GM18505 (cell line): Measurements from ENCODE around the gene PRF1.
"Not testable (repeated sequence)": the region's sequence is repeated elsewhere in the genome, so short reads cannot be mapped to it uniquely, and the experiment has no call there.

Source experiments
- ATAC-seq: cut with Tn5 transposase; IDR thresholded peaks from one replicate; pipeline ENCODE4 v1.9.1; 2021; ENCODE audit not compliant: unreplicated experiment
- POLR2A ChIP-seq: IDR thresholded peaks from 4 replicates; pipeline ENCODE4 v1.6.1; 2011; ENCODE audit warnings: borderline replicate concordance; ENCODE audit not compliant: insufficient read depth, insufficient read length; ENCODE audit errors: extremely low read depth

The PRF1 gene

DNA sequence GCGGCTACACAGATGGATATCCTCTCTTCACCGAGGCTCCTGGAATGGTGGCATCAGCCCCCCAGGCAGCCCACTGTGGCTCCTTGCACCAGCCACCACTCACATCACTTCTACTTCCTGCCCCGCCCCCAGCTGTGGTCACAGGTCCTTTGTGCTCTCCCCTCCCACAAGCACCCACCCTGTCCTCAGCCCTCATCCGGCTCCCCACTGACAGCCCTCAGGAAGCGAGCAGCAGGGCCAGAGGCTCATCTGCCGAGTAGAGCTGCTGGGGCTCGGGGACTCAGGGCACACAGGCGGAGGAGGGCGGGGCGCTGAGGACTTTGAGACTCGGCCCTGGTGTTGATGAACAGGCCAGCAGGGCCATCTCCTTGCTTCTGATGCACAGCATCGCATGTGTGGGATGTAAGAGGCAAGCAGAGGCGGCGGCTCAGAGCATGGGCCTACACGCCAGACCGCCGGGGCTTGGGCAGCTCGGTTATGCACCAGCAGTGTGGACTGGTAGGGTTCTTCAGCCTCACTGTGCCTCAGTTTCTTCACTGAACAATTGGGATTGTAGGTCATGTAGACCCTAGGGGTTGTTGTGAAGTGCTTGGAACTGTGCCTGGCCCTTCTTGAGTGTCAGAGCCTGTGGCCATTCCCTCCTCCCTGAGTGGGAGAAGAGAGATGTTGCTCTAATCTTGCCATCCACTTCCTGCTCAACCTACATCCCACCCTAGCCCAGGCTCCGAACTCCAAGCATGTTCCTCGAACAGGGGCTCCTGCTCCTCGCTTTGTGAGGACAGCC, at the start of gene PRF1:
Gene PRF1 (minus strand): TSS at position 77 of the 784 bp plus-strand sequence. CDS start 1,839 bp downstream, outside the sequence.
- ATAC-seq = no peak
- TF ChIP-seq POLR2A = no peak

DNA sequence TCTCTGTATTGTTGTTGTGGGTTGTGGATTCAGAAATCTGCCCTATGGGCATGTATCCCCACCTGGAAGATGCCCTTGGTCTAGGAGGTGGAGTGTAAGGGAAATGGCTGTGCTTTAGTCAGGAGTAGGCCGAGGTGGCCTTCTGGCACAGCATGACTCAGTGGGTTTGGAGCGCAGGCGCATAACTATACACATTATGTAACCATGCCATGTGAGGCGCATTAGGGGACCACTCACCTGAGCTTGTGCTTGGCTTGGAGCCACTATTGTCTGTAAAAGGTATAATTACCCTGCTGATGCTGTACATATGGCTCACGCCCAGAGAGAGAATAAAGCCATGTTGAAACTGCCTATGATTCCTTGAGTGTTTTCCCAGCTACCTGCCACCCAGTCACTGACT, 49.1 kb upstream of the PRF1 start:
- no peak for ATAC-seq
- no peak for TF ChIP-seq POLR2A

DNA sequence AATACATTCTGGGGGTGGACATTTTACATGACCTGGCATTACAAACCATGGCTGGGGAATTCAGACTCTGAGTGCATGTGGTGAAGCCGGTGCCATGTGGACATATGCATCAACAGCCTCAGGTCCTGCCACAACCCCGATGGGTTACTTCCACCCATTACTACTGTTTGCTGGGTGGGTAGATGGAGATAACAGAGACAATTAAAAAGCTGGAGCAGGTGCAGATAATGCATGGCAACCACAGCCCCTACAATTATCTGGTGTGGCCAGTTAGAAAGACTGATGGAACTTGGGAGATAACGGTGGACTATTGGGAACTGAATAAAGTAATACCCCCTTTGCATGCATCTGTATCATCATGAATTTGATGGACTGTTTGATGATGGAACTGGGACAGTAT, 48.2 kb upstream of the PRF1 start:
- TF ChIP-seq POLR2A = no peak
- no peak for ATAC-seq

DNA sequence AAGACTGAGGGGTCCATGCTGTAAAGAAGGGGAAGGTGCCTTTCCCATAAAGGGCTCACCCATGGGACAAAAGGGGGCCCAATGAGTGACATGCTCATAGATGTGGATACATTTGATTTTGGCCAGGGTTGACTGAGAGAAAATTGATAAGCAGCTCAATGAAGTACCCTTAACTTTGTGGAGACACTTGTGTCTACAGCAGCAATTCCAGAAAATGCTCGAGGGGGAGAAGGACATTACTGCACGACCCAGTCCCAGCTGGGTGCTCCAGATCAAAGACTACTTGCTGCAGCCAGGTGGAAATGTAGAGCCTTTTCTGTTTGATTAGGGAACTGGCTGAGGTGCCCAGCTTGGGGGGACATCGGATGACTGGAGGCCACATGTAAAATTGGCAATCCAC, 47.6 kb upstream of the PRF1 start:
- ATAC-seq = no peak
- TF ChIP-seq POLR2A = no peak

DNA sequence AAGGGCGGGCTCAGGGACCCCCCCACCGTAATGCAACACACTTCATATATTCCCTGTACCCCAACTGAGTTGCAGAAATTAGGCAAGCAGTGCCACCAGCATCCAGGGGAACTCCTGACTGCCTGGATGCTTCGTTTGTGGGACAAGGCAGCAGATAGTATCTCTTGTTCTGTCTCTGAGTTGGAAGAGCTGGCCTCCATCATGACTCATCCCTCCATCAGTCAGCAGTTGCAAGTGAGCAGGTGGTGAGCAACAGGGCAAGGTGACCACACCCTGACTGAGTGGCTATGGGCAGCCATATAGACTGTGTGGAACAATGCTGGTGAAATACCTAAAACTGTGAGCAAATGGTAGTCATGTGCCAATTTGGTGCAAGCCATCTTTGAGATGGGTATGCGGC, 47.0 kb upstream of the PRF1 start:
- no peak for TF ChIP-seq POLR2A
- no peak for ATAC-seq

DNA sequence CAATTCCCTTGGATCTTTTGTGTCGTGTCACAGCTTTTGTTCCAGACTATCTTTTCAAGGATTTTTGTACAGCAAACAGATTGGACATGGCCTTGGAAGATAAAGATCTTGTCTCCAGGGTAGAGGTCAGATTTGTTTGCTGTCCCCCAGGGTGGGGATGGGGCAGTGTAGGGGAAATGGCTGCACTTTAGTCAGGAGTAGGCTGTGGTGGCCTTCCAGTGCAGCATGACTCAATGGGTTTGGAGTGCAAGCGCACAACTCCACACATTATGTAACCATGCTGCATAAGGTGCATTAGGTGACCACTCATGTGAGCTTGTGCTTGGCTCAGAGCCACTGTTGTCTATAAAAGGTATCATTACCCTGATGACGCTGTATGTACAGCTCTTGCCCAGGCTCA, 45.9 kb upstream of the PRF1 start:
- ATAC-seq = no peak

DNA sequence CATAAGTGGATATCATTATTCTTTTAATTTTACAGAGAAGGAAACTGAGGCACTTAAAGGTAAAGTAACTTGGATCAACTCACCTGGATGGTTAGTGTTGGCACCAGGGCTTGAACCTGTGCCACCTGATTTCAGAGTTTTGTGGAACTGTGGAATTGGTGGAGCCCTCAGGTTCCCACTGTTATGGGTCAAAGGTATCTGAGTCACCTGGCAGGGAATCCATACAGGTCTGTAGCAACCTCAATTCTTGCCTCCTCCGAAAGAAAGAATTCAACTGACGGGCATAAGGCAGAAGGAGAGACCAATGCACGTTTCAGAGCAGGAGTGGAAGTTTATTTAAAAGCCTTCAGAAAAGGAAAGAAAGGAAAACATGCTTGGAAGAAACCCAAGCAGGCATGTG, 44.5 kb upstream of the PRF1 start:
- no peak for TF ChIP-seq POLR2A

More for the DNA sequence above, 45.9 kb upstream of the PRF1 start:
- TF ChIP-seq POLR2A = no peak

DNA sequence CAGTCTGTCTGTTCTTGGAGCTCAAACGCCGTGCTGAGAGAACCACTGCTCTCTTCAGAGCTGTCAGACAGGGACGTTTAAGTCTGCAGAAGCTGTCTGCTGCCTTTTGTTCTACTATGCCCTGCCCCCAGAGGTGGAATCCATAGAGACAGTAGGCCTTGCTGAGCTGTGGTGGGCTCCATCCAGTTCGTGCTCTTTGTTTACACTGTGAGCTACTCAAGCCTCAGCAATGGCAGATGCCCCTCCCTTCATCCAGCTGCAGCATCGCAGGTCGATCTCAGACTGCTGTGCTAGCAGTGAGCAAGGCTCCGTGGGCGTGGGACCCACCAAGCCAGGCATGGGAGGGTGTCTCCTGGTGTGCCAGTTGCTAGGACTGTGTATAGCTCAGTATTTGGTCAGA, 42.4 kb upstream of the PRF1 start:
- not testable (repeated sequence) for ATAC-seq

More for the DNA sequence above, 44.5 kb upstream of the PRF1 start:
- no peak for ATAC-seq

DNA sequence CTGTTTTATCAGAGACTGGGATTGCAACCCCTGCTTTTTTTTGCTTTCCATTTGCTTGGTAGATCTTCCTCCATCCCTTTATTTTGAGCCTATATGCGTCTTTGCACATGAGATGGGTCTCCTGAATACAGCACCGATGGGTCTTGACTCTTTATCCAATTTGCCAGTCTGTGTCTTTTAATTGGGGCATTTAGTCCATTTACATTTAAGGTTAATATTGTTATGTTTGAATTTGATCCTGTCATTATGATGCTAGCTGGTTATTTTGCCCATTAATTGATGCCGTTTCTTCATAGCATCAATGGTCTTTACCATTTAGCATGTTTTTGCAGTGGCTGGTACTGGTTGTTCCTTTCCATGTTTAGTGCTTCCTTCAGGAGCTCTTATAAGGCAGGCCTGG, 40.7 kb upstream of the PRF1 start:
- ATAC-seq = not testable (repeated sequence)

DNA sequence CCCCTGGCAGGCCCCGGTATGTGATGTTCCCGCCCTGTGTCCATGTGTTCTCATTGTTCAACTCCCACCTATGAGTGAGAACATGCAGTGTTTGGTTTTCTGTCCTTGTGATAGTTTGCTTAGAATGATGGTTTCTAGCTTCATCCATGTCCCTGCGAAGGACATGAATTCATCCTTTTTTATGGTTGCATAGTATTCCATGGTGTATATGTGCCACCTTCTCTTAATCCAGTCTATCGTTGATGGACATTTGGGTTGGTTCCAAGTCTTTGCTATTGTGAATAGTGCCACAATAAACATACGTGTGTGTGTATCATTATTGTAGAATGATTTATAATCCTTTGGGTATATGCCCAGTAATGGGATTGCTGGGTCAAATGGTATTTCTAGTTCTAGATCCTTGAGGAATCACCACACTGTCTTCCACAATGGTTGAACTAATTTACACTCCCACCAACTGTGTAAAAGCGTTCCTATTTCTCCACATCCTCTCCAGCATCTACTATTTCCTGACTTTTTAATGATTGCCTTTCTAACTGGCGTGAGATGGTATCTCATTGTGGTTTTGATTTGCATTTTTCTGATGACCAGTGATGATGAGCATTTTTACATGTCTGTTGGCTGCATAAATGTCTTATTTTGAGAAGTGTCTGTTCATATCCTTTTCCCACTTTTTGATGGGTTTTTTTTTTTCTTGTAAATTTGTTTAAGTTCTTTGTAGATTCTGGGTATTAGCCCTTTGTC, 37.3 kb upstream of the PRF1 start:
- ATAC-seq = not testable (repeated sequence)

DNA sequence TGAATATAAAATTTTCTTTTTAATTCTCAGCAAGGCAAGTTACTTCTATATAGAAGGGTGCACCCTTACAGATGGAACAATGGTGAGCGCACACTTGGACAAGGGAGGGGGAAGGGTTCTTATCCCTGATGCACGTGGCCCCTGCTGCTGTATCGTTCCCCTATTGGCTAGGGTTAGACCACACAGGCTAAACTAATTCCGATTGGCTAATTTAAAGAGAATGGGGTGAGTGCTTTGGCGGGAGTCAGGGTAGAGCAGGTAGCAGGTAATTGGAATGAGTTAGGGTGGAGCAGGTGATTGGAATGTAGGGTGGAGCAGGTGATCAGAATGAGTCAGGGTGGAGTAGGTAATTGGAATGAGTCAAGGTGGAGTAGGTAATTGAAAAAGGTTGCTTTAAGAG, 32.0 kb upstream of the PRF1 start:
- ATAC-seq = not testable (repeated sequence)

DNA sequence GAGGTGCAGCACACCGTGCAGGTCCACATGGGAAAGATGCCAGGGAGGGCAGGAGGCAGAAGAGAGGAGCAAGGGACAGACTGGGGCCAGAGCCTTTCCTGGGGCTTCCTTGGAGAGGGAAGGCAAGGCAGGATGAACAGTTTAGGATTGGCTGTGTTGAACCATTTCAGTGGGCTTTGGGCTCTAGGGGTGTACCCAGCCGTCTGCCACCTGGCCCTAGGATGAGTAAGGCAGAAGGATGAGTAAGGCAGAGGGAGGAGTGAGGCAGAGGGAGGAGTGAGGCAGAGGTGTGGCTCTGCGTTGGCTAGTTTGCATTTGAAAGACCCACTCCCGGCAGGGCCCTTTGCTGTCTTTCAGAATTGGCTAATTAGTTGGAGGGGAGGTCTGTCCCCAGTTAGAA, 31.5 kb upstream of the PRF1 start:
- ATAC-seq = no peak
- TF ChIP-seq POLR2A = no peak

DNA sequence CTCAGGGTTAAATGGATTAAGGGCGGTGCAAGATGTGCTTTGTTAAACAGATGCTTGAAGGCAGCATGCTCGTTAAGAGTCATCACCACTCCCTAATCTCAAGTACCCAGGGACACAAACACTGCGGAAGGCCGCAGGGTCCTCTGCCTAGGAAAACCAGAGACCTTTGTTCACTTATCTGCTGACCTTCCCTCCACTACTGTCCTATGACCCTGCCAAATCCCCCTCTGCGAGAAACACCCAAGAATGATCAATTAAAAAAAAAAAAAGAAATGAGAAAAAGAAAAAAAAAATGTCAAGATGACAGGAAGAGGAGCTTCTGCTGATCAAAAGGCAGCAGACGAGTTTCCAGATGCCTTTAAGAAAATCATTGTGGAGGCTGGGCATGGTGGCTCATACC, 29.2 kb upstream of the PRF1 start:
- not testable (repeated sequence) for ATAC-seq

DNA sequence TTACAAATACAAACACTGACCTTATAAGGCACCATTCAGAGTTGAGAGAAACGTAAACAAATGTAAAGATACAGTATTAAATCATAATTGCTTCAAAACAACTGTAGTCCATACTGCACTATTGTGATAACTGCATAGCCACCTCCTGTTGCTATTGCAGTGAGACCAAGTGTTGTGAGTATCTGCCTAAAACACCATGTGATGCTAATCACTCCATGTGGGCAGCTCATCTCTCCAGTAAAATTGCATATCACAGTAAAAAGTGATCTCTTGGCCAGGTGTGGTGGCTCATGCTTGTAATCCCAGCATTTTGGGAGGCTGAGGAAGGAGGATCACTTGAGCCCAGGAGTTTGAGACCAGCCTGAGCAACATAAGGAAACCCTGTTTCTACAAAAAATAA, 26.8 kb upstream of the PRF1 start:
- ATAC-seq = no peak
- no peak for TF ChIP-seq POLR2A

DNA sequence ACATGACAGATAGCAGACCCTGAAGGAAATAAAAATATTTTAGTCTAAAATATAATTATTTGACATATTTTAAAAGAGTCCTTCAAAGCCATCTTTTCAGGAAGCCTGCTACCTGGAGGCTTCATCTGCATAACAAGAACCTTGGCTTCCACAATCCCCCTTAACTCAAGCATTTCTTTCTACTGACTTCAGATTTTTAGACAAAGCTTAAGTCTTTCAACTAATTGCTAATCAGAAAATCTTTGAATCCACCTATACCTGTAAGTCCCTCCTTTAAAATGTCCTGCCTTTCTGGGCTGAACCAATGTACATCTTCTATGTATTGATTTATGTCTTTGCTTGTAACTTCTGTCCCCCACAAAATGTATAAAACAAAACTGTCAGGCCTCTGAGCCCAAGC, 23.5 kb upstream of the PRF1 start:
- ATAC-seq = no peak
- TF ChIP-seq POLR2A = no peak
